HG03064 (cell line): ENCODE results near the gene SETBP1.

ENCODE experiments used
- ATAC-seq: cut with Tn5 transposase; IDR thresholded peaks from one replicate; pipeline ENCODE4 v1.9.1; 2021; ENCODE audit warnings: low read depth; ENCODE audit not compliant: unreplicated experiment

Gene SETBP1

DNA sequence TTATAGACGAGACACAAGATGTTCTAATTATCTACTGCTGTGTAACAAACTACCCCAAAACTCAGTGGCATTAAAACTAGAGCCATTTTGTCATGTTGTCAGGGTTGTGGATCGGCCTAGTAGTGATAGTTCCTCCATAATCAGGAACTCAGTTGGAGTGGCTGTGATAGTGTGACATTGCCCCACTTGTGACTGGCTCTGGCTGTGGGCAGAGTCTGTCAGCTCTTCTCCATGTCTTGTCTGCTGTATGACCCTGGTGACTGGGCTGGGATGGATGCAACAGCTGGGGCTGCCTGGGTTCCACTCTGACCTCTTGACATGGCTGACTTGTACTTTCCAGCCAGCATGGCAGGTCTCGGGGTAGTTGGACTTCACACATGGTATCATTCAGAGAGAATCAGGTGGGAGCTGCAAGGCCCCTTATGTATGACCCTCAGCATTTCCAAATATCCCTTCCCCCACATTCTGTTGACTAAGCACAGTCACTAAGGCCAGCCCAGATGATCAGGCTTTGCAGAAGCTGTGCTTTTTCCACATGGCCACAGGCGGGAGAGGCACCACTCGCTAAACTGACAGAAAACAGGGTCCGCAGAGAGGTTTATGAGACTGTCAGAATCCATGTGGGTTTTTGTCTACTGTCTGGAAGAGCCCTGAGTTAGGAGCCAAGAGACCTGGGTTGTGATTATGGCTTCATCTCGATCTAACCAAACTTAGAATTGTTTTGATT lies 50.3 kb downstream of the SETBP1 start:
- ATAC-seq = no peak

DNA sequence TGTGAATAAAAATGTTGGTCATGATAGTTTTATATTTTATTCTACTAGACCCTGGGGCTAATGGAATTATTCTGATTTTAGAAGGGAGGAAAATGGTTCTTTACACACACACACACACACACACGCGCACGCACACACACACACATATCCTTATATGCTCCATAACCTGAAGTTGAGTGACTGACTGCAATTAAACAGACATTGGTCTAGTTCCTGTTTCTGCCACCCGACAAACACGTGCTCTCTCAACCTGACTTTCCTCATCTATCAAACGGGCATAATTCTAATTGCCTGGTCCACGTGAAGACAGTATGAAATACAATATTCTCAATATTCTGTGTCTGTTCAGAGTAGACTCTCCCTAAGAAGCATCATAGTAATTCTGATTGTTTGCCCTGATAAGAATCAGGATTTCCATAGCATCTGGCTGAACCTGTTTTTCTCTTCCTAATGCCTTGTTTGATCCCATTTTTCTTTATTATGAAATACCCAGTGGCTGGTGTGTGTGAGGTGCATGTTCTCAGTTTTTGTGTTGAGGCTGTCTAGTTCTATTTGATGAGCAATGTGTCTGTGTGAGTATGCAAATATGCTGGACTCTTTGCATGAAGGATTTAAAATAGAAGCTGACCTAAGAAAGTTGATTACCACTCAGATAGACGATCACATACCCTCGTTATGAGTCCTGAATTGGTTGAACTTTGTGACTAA lies 51.0 kb downstream of the SETBP1 start:
- no peak for ATAC-seq

DNA sequence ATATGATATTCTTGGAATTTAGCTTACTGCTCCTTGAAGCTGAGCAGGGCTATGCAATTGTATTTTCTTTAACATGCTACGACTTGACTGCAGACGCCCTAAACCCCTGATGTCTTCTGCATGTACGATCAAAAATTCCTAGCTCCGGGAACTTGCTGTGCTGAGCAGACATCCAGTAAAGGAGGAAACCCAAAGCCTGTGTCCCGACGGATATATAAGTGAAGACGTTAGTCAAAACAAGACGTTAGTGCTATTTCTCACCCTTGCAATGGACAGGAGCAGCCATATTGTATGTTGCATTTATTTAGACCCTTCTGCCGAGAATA lies 51.5 kb downstream of the SETBP1 start:
- ATAC-seq = no peak

DNA sequence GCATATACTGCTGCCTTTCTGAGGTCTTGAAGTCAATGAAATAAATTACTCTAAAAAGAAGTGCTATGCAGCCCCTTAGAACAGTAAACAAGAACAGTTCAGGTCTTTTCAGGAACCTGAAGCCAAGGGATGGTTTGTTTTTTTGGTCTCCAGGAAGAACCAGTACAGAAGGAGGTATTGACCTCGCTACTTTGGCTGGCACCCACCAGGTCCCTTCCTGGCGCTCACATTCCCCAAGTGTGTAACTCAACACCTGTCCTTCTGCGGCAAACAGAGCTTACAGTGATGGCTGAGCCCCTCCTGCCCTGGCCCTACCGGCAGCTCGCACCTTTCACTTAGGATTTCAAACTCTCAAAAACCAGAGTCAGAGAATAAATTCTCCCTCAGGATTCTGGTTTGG lies 51.9 kb downstream of the SETBP1 start:
- no peak for ATAC-seq

DNA sequence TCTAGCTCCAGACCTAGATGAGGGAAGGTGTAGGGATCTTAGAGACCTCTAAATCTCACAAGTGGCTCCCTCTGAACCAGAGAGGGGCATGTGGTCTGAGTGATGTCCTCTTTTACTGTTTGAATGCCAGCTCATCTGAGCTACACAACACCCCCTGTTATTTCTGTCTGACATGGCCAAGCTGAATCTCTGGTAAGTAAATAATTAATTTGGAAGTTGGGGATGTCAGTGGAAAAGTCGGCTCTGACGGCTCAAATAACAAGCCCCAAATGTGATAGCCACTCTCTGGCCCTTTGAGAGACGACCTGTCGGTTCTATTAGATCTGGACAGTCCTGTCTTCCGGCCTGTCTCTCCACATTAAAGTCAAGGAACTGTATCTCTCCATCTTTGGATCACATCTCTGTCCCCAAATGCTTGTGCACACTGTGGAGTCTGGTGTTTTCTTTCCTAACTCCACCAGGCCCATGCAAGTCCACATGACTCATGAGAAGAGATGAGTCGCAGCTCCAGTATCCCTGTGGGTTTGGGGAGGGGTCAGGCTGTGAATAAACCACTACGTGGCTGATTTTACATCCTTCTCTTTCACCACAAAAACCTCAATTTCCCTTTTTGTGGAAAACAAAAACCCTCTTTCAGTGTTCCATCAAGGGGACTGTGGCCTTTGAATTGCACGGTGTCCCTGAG lies 52.5 kb downstream of the SETBP1 start:
- ATAC-seq = no peak

DNA sequence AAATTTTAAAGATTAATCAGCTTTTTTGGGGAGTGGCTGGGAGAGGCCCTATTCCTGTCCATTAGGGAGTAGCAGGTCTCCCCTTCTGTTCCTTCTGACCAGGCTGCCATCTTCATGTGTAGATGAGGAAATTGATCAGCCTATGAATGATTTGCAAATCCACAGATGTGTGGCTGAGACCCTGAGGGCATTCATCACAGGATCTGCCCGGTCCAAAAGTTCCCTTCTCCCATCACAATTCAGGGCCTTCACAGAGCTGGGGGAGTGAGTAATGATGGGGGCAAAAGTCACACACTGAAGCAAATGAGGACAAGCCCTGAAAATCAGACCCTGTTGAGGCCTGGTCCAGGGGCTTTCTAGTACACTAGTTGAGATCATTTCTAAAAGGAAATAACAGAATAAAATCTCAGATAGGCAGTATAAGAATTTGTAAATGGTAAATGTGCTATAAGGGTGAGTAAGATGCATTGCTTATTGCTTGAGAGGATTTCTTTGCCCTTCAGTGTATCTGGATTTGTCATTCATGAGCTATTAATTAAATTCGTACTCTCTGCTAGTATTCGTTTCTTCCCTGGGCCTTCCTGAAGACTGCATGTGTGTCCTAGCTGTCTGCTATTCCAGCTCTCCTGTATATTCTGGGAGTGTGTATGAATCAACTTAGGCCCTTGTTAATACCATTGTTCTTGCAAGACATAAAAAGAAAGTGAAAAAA lies 53.2 kb downstream of the SETBP1 start:
- no peak for ATAC-seq

DNA sequence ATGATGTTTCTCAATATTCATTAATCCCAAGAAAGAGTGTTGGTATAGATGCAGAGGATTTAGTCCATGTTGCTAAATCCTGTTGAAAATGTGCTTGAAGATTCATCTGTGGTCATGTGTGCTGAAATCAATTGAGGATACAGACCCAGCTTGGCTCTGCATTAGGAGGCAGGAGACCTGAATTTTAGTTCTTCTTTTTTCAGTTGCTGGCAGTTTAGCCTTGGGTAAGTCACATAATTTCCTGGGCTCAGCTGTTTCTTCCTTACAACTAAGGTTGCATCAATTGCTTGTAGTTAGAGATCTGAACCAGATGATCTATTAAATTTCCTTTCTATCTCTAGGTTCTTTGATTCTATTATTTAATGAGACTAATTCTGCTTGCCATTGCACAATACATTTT lies 54.4 kb downstream of the SETBP1 start:
- no peak for ATAC-seq

DNA sequence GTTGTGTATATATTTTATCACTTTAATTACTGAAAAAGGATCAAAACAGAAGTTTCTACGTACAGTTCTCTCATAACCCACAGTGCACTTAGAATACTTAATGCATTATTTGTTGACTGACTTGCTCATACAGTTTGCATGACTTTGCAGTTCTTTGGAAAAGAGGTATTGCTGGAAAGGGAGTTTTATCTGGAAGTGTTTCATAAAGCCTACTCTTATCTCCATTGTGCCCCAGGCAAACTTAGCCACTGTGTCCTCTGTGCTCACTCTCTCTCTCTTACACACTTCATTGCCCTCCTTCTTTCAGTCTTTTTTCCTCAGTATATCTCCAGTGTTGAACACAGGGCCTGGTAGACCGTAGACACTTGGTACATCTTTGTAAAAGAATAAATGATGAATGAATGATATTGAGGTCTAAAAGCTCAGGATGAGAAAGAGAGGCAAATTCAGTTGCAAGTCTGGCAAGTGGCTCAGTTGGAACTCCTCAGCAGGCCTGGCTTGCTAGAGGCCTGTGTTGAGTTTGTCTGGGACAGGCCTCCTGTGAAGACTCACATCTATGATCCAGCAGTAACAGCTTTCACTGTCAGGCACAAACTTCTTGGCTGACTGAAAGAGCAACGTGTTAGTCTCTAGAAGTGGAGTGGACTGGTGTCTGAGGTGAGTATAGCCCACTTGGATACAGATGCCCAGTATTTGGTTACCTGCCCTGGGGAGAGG lies 56.1 kb downstream of the SETBP1 start:
- no peak for ATAC-seq

DNA sequence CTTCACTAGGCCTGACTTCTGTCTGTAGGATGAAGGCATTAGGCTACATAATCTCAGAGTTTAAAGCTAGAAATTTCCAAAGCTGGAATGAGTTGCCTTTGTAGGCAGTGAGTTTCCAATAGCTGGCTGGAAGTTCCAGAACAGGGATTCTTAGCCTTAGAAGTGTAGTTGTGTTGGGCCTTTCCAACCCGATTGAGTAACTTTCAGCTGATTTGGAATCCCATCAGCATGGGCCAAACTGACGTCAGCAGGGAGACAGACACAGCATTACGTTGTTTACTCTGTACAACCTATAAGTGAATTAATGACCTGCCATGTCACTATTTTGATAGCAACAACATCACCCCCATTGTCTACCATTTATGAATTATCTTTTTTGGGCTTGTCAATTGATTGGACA lies 56.9 kb downstream of the SETBP1 start:
- no peak for ATAC-seq

DNA sequence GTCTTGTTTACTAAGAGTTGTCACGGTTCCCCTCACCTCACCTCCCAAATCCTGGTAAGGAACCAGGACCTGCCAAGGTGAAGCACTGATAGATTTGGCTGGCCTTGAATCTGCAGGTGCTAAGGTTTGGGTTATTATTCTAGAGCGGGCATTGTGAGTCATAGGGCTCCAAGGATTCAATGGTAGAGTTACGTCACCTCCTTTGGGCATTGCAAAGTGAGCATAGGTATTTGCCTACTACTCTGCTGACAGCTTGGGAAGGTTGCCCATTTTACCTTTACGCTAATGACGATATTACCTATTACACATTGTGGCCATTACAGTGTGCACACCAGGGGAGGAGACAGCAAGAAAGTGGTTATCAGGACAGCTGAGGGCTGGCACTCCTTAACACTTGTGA lies 59.3 kb downstream of the SETBP1 start:
- ATAC-seq = no peak

DNA sequence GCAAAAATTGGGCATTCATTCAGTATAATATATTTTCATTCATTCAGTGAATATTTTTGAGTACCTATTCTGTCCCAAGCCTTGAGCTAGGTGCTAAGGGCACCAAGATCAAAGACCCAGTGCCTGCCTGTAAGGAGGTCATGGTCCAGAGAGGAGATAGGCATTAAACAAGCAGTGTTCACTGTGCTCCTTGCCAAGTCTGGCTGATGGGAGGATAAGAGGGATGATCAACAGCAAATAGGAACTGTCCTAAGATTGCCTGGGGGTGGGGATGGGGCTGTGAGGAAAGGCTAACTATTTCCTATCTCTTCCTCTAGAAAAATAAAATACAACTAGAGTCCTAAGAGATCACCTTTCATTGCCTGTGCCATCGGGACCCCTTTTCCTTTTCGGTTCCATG lies 60.4 kb downstream of the SETBP1 start:
- ATAC-seq = no peak

DNA sequence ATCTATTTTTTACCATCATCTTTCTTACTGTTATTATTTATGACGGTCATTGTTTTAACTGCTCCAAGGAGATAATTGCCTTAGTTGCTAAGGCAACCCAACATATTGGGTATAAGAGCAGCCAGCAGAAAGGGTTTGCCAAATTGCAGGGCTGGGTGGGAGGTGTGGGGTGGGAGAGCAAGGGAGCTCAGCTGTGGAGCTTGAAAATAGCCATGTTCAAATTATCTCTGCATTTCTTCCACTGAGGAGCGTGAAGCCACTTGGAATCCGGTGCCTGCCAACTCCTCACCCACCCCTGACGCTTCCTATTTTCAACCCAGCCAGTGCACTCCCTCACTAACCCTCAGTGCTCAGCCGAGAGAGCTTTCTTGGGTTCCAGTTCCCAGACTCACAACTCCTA lies 60.8 kb downstream of the SETBP1 start:
- ATAC-seq = no peak

DNA sequence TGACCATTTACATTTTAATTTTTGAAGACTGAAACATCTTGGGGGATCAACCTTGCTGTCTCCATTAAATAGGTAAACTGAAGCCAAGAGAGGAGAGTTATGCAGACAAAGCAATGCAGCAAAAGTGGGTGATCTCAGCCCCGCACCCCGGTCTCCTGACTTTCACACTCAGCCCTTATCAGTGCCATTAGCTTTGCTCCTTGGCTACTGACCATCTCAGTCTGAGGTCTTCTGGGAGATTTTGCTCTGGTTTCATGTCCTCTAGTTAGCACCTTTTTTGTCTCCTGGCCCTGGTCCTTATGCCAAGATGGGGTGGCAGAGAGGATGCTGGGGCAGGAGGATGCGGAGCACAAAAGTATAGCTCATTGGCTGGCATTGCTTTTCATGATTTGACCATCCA lies 61.4 kb downstream of the SETBP1 start:
- ATAC-seq = no peak

DNA sequence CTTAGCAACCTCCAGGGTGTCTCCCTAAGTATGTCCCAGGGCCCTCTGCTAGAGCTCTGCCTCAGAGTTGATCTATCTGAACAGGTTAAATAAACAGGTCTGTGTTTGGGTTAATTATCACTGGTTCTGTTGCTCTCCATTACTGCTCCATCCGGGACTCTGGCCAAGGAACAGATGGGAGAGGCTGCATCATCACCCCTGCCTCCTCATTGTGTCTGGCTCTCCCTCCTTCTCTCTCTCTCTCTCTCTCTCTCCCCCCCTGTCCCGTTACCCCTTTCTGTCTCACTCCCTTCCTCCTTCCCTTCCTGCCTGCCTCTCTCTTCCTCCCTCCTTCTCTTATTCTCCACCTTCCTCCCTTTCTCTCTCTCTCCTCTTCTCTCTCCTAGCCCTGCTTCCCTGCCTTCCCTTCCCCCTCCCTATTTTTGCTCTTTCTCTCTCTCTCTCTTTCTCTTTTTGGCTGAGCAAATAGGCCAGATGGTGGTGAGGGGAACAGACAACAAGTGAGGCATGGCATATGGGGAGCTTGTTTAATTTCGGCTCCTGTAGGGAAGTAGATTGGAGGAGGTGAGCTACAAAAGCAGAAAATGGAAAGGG lies 62.1 kb downstream of the SETBP1 start:
- no peak for ATAC-seq

DNA sequence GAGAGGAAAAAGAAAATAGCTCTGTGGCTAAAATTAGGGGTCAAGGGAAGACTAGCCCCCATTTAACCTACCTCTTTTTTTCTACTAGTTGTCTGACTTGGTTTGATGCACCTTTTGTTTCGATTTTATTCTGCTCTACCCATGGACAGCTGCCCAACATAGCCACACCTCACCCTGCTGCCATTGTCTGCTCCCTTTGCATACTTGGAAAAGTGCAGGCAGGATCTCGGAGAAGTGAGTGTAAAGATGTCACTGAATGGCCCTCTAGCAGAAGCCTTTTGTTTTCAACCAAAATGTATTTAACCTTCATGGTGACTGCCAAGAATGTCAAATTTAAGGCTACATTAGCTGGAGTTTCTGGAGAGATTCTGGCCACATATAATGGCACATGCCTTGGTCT lies 62.9 kb downstream of the SETBP1 start:
- no peak for ATAC-seq

DNA sequence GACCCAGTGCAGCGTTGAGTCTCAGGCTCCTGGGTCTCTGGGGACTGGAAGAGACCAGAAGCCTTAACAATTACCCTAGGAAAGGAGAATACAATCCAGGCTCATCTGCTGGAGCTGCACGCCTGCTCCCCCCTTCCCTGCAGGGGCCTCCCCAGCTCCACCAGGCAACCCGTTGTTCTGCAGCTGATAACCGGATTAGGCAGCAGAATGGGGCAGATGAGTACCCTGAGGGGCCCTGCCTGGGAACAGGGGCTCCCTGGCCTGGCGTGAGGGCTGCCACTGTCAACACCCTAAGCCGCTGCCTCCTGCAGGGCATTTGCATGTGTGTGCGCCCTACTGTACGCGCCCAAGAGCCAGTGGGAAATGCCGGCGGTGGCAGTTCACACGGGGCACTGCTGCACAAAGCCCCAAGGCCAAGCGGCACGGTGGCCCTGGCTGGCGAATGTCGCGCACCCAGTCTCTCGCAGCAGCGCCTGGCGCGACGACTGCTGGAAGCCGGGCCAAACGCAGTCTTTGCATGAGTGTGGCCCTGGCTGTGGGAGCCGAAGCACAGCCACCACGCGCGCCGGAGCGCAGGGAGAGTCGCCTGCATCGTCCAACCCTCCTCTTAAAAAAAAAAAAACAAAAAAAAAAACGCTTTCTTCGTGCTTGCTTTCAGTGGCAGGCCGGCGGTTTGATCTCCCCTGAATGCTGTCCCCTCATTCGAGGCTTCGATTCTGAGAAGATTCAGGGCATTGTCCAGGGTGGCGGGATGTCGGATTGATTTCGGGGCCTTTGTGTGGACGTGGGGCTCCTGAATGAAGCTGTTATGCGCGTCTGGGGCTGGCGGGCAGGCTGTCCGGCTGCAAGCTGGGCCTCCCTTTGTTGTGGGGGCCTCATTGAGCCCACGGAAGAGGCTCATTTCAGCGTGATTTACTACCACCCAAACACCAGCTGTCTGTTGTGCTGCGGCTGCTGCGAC lies 63.8 kb downstream of the SETBP1 start:
- no peak for ATAC-seq

DNA sequence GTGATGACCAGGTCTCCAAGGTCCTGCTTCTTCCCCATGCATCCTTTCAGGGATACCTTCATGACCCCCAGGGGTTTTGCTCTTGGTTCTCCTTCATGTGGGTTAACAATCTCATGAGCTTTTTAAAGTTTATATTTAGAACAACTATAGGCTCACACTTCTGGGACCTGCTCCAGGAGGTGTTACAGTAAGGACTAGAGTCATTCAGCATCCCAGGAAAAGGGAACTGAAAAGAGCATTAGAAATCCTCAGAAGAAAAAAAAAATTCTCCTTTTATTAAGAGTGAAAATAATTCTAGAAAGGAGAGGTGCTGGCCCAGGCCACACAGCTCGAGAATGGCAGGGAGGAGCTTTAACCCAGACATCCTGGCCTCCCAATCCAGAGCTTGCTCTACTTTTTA lies 66.5 kb downstream of the SETBP1 start:
- ATAC-seq = no peak

DNA sequence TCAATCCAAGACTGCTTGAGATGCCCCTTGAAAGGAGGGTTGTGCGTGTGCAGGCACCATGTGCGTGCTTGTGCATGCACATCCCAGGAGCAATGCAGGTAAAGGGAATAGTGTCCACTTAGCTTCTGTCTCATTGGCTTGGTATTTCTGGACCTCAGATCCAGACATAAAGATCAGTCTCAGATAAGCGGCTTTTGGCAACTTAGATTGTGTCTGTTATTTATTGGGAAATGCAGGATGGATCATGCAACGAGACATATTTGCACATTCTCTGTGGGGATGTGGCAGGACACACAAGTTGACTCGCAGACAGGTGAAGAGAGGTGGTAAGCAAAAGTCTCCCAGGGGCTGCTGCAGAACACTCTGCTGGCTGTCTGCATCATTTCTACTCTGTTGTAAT lies 67.9 kb downstream of the SETBP1 start:
- ATAC-seq = no peak

DNA sequence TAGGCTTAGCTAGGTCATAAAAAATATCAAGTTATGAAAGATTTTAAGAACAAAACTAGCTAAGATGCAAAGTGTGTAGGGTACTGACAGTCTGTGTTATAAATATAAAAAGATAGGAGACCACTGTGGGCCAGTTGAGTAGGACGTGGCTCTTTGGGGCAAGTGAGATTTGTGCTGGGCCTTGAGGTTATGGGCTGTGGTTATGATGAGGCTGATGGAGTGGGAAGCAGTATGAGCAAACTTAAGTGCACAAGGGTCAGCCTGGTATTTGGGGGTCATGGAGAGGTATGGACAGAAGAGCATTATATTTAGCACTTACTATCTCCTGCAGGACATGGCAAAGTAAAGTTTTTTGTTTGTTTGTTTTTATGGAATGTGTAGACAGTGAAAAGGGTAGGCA lies 70.1 kb downstream of the SETBP1 start:
- no peak for ATAC-seq
